ENCODE measurements around the gene SPRY1.

SPRY1 gene, protein sequence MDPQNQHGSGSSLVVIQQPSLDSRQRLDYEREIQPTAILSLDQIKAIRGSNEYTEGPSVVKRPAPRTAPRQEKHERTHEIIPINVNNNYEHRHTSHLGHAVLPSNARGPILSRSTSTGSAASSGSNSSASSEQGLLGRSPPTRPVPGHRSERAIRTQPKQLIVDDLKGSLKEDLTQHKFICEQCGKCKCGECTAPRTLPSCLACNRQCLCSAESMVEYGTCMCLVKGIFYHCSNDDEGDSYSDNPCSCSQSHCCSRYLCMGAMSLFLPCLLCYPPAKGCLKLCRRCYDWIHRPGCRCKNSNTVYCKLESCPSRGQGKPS

DNA sequence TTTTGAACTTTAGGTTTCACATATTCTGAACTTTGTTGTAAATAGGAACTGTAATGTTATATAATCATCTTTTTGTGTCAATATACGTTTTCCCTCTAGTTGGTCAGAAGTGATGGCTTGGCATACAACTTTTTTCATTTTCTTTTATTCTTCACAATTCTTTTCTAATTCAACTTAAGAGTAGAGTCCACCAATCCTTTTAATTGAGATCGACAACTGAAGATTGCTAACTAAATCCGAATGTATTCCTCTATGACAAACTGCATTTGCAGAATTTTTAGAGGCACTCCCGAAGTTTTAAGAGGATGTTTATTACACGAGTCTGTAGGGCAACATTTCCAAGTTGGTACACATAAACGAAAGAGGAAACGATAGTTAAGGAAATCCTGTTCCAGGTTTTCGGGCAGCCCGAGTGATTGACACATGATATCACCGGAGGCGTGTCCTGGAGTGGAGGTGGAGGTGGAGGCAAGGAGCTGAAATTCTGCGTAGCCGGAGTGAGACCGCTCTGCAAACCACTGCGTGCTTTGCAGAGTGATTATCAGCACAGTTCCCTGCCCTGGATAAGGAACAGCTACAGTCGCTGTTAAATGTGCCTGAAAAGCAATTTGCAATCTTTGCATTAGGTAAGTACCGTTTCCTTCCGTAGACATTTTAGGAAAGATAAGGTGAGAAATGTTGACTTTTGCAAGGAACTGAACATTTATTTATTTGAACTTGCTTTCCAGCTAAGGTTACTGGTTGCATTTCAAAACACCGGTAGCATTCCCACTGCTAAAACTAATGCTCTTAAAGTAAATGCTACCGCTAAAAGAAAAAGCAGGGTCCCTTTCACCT lies at the start of gene SPRY1:
Gene SPRY1 (plus strand): TSS at position 489 of the 837 bp plus-strand sequence. CDS start 4,797 bp downstream, outside the sequence.
- peak; percentile 93 for DNase-seq

DNA sequence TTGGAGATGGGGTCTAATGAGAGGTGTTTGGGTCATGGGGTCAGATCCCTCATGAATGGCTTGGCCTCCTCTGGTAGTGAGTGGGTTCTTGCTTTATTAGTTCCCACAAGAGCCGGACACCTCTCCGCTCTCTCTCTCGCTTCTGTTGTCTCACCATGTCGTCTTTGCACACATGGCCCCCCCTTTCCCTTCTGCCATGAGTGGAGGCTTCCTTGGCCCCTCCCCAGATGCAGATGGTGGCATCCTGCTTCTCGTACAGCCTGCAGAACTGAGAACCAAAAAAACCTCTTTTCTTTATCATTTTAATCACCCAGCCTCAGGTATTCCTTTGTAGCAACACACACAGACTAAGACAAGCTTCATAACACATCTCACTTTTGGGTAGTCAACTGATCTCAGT lies 49.6 kb upstream of the SPRY1 start:
- no peak for DNase-seq

DNA sequence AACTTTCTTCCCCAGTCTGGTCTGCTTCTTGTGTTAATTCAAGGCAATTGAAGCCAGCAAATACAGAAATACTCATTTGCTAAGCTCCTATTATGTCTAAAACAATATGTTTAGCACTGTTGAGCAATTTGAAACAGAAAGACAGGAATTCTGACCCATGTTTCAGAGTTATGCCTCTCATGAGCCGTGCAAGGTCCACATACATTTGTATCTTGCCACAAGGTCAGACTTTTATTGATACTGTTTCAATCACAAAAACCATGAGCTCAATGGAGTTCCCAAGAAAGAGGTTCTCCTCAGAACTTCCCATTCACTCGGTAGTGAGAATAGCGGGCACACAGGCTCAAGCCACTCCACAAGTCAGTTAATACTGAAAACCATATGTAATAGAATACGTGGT lies 47.6 kb upstream of the SPRY1 start:
- DNase-seq = no peak

DNA sequence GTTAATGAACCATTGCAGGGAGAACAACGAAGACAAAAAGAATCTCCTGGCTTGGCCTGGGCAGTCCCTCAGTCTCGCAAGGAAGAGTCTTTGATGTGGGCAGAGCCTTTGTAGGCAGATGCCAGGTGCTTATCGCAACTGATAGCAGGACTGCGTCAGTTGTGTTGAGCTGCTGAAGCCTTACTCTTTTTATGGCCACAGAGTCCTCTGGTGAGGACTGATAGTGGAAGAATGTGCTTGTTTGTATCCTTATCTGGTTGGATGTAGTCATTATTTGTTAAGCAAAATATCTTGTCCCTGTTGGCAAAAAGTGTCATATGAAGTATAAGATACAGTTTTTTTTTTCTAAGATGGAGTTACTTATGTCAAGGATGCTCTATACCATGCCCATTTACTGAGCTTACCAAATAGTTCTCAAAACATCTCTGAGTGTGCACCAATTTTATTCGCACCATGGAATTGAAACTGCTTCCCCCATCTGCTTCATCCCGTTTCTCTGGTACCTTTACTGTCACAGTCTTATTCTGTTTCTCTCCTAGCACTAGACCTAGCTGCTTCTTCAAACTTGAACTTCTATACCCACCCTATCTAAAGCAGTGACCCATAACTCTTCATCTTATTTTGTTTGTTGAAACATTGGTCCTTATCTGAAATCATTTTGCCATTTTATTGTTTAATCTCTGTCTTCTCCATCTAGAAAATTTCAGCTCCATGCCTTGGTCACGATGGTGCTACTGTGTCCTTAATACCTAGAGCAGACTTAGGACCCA lies 47.0 kb upstream of the SPRY1 start:
- DNase-seq = no peak

DNA sequence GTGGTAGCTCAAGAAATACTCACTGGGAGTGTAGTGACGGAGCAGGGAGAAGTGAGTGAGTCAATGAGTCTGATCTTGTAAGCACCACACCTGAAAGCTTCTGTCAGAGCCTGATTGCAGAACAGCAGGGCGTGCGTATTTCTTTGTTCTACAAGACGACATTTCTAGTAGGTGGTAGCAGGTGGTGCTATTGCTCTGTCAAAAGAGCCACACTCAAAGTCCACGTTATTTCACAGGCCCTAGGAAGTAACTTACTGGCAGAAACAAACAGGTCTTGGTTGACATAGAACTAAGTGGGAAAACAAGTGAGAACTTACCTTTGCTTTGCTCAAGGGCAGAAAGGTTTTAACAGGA lies 46.4 kb upstream of the SPRY1 start:
- no peak for DNase-seq

DNA sequence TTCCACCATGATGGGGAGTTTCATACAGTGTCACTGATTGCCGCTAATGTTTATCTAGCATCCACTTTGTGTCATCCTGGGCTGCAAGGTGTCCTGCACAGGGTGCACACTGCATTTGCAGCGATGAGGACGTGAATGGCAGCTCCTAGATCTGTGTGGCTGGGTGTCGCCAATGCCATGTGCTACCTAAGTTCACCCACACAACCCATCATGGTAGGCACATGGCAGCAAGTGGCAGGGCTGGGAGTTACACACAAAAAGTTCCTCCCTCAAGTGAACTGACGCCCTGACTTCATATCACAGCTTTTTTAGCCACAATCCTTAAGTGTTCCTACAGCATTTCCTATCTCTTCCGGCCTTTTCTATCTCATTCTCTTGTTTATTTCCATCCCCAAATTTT lies 45.9 kb upstream of the SPRY1 start:
- no peak for DNase-seq

DNA sequence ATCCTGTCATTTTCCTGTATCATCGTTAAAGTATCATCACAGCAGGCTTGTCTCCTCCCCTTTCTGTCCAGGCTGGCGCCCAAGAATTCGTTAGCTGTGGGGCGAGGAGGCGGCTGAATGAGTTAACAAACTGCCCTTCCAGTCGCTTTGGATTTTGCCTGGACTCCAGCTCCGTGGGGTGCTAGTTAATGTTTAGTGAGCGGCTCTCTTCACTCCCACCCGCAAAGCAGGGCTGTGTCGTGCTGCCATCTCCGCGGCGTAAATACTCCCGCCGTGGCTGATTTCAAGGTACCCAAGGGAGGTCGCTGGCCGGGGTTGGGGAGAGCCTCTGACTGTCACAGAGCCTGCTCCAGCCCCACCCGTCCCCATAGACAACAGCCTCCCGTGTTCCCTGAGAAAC lies 44.9 kb upstream of the SPRY1 start:
- DNase-seq = no peak

DNA sequence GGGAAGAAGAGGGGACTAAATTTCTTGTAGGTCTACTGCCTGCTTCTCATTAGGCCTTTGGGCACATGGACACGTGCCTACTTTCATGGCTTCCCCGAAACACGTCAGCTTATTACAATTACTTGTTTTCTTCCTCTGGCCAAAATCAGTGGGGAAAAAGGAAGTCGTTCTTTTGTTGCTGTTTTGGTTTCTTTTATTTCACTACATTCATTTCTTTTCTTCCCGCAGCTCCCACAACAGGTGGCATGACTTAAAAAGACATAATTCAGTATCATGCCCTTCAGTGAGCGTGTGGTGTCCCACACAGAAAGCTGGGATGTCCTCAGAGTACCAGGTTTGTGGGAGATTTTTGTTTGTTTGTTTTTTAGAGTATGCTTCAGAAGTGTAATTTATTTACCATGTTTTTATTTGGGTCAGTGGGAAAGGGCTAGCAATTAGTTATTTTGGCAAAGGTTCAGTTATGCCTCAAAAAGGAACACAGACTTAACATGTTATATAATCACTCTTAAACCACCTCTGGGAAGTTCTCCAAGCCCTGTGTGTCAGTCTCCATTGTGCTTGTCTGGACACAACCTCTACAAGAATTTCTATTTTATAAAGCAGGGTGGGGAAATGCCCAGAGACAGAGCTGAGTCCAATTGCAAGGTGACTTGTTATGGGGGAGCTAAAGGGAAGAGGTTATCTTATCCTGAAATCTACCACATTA lies 44.2 kb upstream of the SPRY1 start:
- no peak for DNase-seq

DNA sequence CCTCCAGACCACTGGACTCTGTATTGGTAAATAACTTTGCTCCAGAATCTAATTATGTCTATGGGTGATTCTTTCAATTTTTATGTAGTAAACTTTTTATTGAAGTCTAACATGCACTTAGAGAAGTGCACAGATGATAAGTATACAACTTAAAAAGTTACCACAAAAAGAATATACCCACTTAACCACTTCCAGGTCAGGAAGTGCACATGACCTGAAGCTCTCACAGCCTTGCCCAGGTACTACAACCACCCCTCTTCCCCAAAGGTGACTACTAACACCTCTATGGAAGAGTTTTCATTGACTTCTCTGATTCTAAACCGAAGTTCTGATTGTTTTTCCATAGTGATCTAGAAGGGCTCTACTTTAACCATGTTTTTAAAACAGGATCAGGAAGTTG lies 43.6 kb upstream of the SPRY1 start:
- no peak for DNase-seq

DNA sequence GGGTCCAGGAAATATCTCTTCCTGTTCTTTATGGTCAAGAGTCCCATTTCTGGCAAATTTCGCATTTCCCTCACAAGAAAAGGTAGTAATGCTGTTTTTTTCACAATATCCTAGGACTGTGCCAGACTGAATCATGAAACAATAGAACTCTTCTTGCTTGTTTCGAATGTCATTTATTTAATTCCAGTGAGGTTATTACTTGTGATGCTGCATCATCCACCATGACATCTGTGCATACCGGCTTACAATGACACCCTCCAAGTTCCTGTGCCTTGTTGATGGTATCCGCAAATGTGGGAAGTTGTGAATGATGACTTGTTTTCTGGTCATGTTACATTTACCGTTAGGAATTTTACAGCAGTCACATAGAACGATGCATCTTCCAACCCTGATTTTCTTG lies 42.9 kb upstream of the SPRY1 start:
- no peak for DNase-seq

DNA sequence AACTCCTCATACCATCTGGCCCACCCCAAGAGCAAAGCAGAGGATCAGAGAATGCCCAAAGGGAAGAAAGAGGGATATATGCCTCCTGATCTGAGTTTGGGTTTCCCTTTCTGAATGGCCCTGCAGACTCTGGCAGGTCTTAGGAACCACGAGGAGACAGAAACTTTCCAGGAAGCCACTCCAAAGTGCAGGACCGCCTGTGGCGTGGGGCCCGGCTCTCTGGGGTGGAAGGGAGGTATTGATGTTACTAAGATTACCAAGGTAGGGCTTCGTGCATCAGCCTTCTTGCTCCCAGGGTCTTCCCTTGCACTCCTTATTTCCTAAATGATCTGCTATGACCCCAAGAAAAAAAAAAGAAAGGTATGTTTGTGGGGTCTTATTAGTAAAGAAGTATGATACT lies 41.9 kb upstream of the SPRY1 start:
- DNase-seq = no peak

DNA sequence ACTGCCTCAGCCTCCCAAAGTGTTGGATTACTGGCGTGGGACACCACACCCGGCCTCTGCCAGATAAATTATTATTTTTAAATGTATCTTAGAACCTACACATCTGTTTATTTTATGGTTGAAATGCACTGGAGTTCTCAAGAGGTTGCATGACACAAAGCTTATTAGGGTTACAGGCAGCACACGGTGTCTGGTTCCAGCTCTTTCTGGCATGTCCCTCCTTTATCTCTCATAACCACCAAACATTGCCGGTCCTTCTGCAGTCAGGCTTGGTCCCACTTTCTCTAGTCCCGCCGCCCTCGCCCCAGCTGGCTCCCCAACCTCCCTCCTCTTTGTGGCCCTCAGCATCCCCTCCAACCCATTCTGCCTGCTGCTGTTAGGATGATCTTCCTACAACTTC lies 39.7 kb upstream of the SPRY1 start:
- DNase-seq = no peak

DNA sequence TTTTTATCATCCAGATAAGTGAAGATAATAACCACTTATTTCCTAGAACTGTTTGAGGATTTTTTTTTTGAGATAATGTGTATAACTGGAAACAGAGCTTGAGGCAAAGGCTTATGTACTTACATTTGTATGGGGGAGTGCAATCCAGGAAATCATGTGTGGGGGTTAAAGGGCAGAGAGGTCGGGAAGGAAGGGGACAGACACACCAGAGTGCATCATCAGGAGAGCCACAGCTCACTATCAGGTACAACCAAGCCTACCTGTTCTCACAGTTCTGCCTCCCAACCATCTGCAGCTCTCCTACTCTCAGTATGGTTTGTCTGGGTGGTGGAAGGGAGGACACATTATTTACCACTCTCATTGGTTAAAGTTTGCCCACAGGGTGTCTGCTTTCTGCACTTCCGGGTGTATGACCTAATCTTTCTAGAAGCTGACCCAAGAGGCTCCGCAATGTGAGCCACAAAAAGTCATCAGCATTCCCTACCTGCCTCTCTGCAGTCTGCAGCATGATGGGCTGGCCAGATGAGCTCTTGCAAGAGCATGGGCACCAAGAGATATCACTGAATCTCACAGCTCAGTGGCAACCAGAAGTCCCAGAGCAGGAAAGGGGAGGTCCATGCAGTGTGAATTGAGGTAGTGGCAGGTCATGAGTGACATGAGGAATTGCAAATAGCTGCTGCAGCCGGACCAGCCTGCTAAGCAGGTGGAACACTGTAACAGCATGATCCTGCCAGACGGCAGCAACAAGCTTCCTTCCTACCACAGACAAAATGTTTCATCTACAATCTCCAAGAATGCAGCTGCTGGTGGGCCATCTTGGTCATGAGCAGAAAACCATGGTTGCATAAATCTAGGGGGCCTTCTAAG lies 36.9 kb upstream of the SPRY1 start:
- DNase-seq = no peak

DNA sequence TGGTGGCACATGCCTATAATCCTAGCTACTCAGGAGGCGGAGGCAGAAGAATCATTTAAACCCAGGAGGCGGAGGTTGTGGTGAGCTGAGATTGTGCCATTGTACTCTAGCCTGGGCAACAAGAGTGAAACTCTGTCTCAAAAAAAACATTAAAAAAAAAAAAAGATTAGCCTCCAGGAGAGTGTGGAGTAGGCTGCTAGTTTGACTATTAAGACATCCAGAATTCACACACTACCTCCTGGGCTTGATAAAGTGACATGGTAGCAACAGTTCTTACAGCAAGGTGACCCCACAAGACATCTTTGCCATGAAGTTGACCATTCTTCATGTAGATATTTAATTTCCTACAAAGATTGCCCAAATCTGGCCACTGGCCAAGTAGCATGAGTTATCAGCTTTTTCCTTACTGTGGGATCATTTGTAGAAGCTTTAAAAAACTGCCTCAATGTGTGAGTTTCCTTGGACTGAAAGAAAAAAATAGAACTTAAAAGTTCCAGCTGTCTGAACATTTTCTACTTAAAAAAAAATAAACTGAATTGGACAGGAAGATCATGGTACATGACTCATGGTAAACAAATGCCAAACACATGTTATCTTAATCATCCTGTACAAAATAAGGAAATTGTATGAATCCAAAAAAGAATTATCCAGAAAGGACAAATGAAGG lies 35.3 kb upstream of the SPRY1 start:
- DNase-seq = no peak

DNA sequence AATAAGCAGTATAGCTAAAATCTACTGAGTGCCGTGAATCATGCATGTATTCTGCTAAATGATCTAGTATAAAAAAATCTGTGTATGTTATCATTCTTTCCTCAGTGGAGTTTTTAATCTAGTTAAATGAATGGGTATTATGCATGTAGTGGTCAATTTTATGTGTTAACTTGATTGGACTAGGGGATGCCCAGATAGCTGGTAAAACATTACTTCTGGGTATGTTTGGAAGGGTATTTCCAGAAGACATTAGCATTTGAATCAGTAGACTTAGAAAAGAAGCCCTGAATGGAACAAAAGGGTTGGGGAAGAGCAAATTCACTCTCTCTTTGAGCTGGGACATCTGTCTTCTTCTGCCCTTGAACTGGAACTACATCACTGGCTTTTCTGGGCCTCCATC lies 34.5 kb upstream of the SPRY1 start:
- no peak for DNase-seq

DNA sequence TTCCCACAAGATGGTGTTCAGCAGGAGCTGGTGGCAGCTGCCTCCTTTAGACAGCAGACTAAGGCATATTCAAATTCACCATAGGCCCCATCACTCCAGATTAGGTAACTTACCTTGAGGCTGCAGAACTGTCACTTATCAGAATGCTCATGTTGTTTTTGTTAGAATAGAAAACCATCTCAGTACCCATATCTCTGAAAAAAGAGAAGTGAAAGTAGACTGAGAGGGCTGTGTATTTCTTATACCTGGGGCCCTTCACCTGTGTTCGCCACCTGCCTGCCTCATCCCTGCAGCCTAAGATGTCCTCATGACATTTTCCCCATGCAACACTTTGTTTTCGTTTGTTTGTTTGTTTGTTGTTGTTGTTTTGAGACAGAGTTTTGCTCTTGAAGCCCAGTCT lies 32.9 kb upstream of the SPRY1 start:
- DNase-seq = no peak

DNA sequence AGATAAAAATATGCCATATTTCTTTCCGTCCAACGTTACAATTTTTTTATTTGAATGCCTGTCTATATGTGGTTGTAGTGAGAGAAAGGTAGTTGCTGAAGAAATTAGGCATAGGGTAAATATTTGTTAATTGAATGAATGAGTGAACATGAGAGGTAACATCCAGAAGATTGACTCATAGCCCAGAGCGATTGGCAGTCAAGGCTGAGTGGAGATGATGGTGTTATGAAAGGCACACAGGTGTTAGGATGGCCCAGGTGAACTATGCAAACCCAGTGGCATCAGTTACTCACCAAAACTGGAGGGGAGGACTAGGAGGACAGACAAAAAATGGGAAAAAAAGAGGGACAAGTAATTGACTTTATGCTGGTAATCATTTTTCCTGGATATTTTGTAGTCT lies 31.7 kb upstream of the SPRY1 start:
- DNase-seq = no peak

DNA sequence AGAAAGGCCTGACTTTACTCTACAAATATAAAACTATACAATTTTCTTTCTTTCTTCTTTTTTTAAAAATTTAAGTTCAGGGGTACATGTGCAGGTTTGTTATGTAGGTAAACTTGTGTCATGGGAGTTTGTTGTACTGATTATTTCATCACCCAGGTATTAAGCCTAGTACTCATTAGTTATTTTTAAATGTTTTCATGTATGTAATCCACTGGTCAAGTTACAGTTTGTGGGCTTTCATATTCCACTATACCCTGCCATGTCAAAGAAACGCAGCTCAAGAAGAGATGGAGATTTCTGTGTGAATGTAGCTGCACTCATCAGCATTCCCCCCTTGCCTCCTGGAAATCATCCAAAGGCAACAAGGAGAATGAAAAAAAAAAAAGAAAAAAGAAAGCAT lies 31.2 kb upstream of the SPRY1 start:
- no peak for DNase-seq

DNA sequence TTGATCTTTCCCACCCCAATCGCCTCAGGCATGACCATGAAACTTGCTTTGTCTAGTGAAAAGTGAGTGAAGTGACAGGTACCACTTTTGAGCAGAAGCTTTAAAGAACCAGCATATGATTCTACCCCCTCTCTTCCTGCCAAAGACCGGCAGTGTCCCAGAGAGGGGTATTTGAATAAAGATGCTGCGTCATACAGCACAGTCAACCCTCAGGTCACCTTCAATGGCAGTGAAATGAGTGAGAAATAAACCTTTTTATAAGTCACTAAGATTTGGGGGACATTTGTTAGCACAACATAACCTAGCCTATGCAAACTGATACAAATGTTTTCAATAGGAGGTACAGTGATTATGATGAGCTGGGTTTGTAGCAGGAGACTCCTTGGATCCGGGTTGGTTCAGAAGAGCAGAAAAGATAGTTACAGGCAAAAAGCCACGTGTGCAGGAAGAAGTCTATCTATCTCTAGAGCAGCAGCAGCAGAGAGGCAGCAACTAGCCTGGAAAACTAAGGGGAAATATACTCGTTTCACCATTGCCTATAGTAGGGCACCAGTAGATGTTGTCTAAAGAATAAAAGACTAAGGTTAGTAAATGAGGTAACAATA lies 30.3 kb upstream of the SPRY1 start:
- DNase-seq = no peak

DNA sequence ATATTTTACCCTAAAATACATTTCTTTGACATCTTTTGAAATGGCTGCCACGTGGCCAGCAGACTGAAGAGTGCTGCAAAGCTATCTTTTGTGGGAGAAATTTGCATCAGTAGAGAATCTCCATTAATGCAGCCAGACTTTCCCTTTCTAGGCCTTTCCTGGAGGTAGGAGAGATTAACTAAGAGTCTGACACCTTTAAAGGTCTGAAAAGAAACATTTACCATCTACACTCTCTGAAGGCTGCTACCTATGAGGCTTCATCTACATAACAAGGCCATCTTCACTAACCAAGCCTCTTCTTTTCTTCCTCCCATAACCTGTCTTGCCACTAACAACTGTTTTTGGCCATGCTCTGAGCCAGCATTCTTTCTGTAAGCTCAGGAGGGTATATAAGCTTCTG lies 17.8 kb upstream of the SPRY1 start:
- no peak for DNase-seq

DNA sequence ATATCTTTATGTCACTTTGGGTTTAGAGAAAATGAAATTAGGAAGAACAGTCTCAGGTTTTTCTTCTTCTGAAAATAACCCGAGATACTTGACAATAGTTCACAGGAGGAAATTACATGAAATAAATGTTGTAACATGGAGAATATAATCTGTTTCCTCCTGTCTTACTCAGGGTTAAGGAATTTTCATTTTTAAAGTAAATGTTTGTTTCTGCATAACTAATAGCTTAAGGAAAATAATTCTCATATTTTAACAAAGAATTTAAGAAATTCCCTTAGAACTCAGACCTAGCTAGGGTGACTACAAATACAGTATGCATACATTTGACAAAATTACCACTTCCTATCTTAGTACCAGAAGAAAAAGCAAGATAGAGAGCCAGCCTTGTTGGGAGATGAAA lies 17.2 kb upstream of the SPRY1 start:
- no peak for DNase-seq

Measured in left hindlimb (tissue), 1 donor.